ENCODE data around the gene CYLD.

CYLD gene

GRCh38 chr16:50842589-50842988 lies 100.7 kb downstream of the CYLD start:
- no peaks in the 10 kb centered on the region for H3K9me3 ChIP-seq (ENCODE audit: insufficient read depth, low read depth, low read length)
- no peaks in the 10 kb centered on the region for H3K4me1 ChIP-seq (ENCODE audit: insufficient read depth, low read length)
- no peaks in the 10 kb centered on the region for H3K36me3 ChIP-seq (ENCODE audit: insufficient read depth, low read depth, low read length)
- no peak overlapping the region for H3K4me3 ChIP-seq (ENCODE audit: low read length)
- H3K27ac ChIP-seq (ENCODE audit: low read length): no peak overlapping the region
- H3K9ac ChIP-seq (ENCODE audit: low read depth, low read length): no peak overlapping the region
- peaks cover 33% of the 10 kb centered on the region for H3K27me3 ChIP-seq (ENCODE audit: insufficient read depth, low read length)

GRCh38 chr16:50844840-50845239 lies 103.0 kb downstream of the CYLD start:
- H3K4me3 ChIP-seq (ENCODE audit: low read length): no peak overlapping the region

GRCh38 chr16:50845296-50845695 lies 103.4 kb downstream of the CYLD start:
- Histone ChIP-seq H3K27me3 (ENCODE audit: insufficient read depth, low read length) (peaks cover 21% of the 10 kb centered on the region), H3K9ac (ENCODE audit: low read depth, low read length) (no peak overlapping the region), H3K36me3 (ENCODE audit: insufficient read depth, low read depth, low read length) (no peaks in the 10 kb centered on the region), H3K4me1 (ENCODE audit: insufficient read depth, low read length) (no peaks in the 10 kb centered on the region), H3K27ac (ENCODE audit: low read length) (no peak overlapping the region), H3K4me3 (ENCODE audit: low read length) (no peak overlapping the region), H3K9me3 (ENCODE audit: insufficient read depth, low read depth, low read length) (no peaks in the 10 kb centered on the region)

More at GRCh38 chr16:50844840-50845239, 103.0 kb downstream of the CYLD start:
- Histone ChIP-seq H3K27ac (ENCODE audit: low read length) (no peak overlapping the region), H3K9ac (ENCODE audit: low read depth, low read length) (no peak overlapping the region), H3K9me3 (ENCODE audit: insufficient read depth, low read depth, low read length) (no peaks in the 10 kb centered on the region), H3K36me3 (ENCODE audit: insufficient read depth, low read depth, low read length) (no peaks in the 10 kb centered on the region), H3K27me3 (ENCODE audit: insufficient read depth, low read length) (peaks cover 26% of the 10 kb centered on the region), H3K4me1 (ENCODE audit: insufficient read depth, low read length) (no peaks in the 10 kb centered on the region)

GRCh38 chr16:50846511-50846910 lies 104.6 kb downstream of the CYLD start:
- H3K27ac ChIP-seq (ENCODE audit: low read length): no peak overlapping the region
- H3K9me3 ChIP-seq (ENCODE audit: insufficient read depth, low read depth, low read length): no peaks in the 10 kb centered on the region
- H3K36me3 ChIP-seq (ENCODE audit: insufficient read depth, low read depth, low read length): no peaks in the 10 kb centered on the region
- no peak overlapping the region for H3K4me3 ChIP-seq (ENCODE audit: low read length)
- no peaks in the 10 kb centered on the region for H3K4me1 ChIP-seq (ENCODE audit: insufficient read depth, low read length)
- no peak overlapping the region for H3K9ac ChIP-seq (ENCODE audit: low read depth, low read length)
- peaks cover 9% of the 10 kb centered on the region for H3K27me3 ChIP-seq (ENCODE audit: insufficient read depth, low read length)

GRCh38 chr16:50847166-50847565 lies 105.3 kb downstream of the CYLD start:
- Histone ChIP-seq H3K9me3 (ENCODE audit: insufficient read depth, low read depth, low read length) (no peaks in the 10 kb centered on the region), H3K36me3 (ENCODE audit: insufficient read depth, low read depth, low read length) (no peaks in the 10 kb centered on the region), H3K4me3 (ENCODE audit: low read length) (no peak overlapping the region), H3K9ac (ENCODE audit: low read depth, low read length) (no peak overlapping the region), H3K27ac (ENCODE audit: low read length) (no peak overlapping the region), H3K4me1 (ENCODE audit: insufficient read depth, low read length) (no peaks in the 10 kb centered on the region), H3K27me3 (ENCODE audit: insufficient read depth, low read length) (peaks cover 3% of the 10 kb centered on the region)

GRCh38 chr16:50848755-50849514 lies 107.0 kb downstream of the CYLD start:
- Histone ChIP-seq H3K9me3 (ENCODE audit: insufficient read depth, low read depth, low read length) (no peaks in the 10 kb centered on the region), H3K4me3 (ENCODE audit: low read length) (no peak overlapping the region), H3K36me3 (ENCODE audit: insufficient read depth, low read depth, low read length) (no peaks in the 10 kb centered on the region), H3K4me1 (ENCODE audit: insufficient read depth, low read length) (no peaks in the 10 kb centered on the region), H3K9ac (ENCODE audit: low read depth, low read length) (no peak overlapping the region), H3K27me3 (ENCODE audit: insufficient read depth, low read length) (no peaks in the 10 kb centered on the region), H3K27ac (ENCODE audit: low read length) (no peak overlapping the region)

All from iPS-20b (cell line).